Vagina (tissue), 2 donors: ENCODE results near the gene KLHDC7B. TPM values are rescaled to one million over a fixed set of nuclear protein-coding genes. Genes with fewer than 3 reads are reported as not detected.
"Not testable (repeated sequence)": the region's sequence is repeated elsewhere in the genome, so short reads cannot be mapped to it uniquely, and the experiment has no call there.

Experiments used
- DNase-seq, 2 donors: peaks; one replicate each; pipeline ENCODE4 v3.0.0-alpha.2; 2017; ENCODE audit errors: extremely low spot score in 2 of 2
- H3K27ac ChIP-seq: fragments of 200-600 bp; sonication (generic); one replicate; pipeline ENCODE4 v1.5.1; 2019
- H3K27me3 ChIP-seq: fragments of 200-600 bp; sonication (generic); one replicate; pipeline ENCODE4 v1.5.1; 2019
- H3K36me3 ChIP-seq, 2 donors: fragments of 200-600 bp; sonication (generic); one replicate each; pipeline ENCODE4 v1.5.1; 2017 to 2019
- H3K4me1 ChIP-seq: fragments of 200-600 bp; sonication (generic); one replicate; pipeline ENCODE4 v1.5.1; 2019
- H3K4me3 ChIP-seq, 2 donors: fragments of 200-600 bp; sonication (generic); 1 replicate in 1 of 2; 2 replicates in 1 of 2; pipeline ENCODE4 v1.5.1; 2016 to 2019
- H3K9me3 ChIP-seq: fragments of 200-600 bp; sonication (generic); one replicate; pipeline ENCODE4 v1.5.1; 2019
- CTCF ChIP-seq, 3 experiments: fragments of 450-650 bp in 2 of 3; fragments of 200-600 bp in 1 of 3; sonication (generic) in 1 of 3; IDR thresholded peaks; one replicate each; pipeline ENCODE4 v1.5.1; 2017 to 2019; ENCODE audit warnings: antibody characterized with exemption in 3 of 3, mild to moderate bottlenecking in 2 of 3, moderate library complexity in 2 of 3
- POLR2A ChIP-seq, 2 donors: fragments of 450-650 bp; IDR thresholded peaks; one replicate each; pipeline ENCODE4 v1.6.1; 2017; ENCODE audit warnings: antibody characterized with exemption in 2 of 2, mild to moderate bottlenecking in 2 of 2, moderate library complexity in 2 of 2
- POLR2AphosphoS5 ChIP-seq, 2 donors: sonication (generic); formaldehyde crosslinking; IDR thresholded peaks; one replicate each; pipeline ENCODE4 v1.9.0; 2017; ENCODE audit warnings: antibody characterized with exemption in 2 of 2, mild to moderate bottlenecking in 2 of 2, low read depth in 1 of 2; ENCODE audit not compliant: insufficient read depth in 1 of 2
- intact Hi-C: fragments of 100-400 bp; cut with DNase I; formaldehyde crosslinking; loops from one replicate; pipeline ENCODE4 v1.15.1; 2023
- total RNA-seq: library from RNA; depleted of rRNA; stranded (reverse); fragments of >200 nt; gene quantifications from one replicate; pipeline ENCODE4 v1.2.3, GENCODE V29; 2016

KLHDC7B gene
- total RNA-seq, 1 donor from 2014 or later = 0.49 TPM

- Histone ChIP-seq H3K4me3 (no peak overlapping the region), H3K27me3 (no peaks in the 10 kb centered on the region), H3K27ac (no peak overlapping the region), H3K36me3 (peaks cover 0 to 68% of the 10 kb centered on the region in 2 donors), H3K4me1 (peaks cover 4% of the 10 kb centered on the region), H3K9me3 (no peaks in the 10 kb centered on the region)
- no peak for TF ChIP-seq CTCF (IDR thresholded peaks at IDR 0.05)
- TF ChIP-seq POLR2A (IDR thresholded peaks at IDR 0.05) = no peak
- TF ChIP-seq POLR2AphosphoS5 (IDR thresholded peaks at IDR 0.05; ENCODE audit: insufficient read depth in 1 of 2, low read depth in 1 of 2) = no peak
- intact Hi-C loops = no loop called here
- DNase-seq = no peak
Observed at GRCh38 chr22:50518606-50519005, 27.1 kb upstream of the KLHDC7B start.

- H3K4me3 ChIP-seq = no peak overlapping the region
- no peaks in the 10 kb centered on the region for H3K27me3 ChIP-seq
- no peaks in the 10 kb centered on the region for H3K9me3 ChIP-seq
- peaks cover 9% of the 10 kb centered on the region for H3K4me1 ChIP-seq
- TF ChIP-seq POLR2A (IDR thresholded peaks at IDR 0.05) (no peak), POLR2AphosphoS5 (IDR thresholded peaks at IDR 0.05; ENCODE audit: insufficient read depth in 1 of 2, low read depth in 1 of 2) (no peak), CTCF (IDR thresholded peaks at IDR 0.05) (no peak)
- no peak for DNase-seq
- H3K36me3 ChIP-seq = peaks cover 0 to 71% of the 10 kb centered on the region in 2 donors
- intact Hi-C loops = no loop called here
- H3K27ac ChIP-seq = no peak overlapping the region
Observed at GRCh38 chr22:50519151-50519550, 26.5 kb upstream of the KLHDC7B start.

- H3K9me3 ChIP-seq, H3K4me3 ChIP-seq, H3K27me3 ChIP-seq, DNase-seq, H3K27ac ChIP-seq: not testable (repeated sequence)
- Histone ChIP-seq H3K4me1 (peaks cover 19% of the 10 kb centered on the region), H3K36me3 (peaks cover 0 to 71% of the 10 kb centered on the region in 2 donors)
- intact Hi-C loops = loop anchor here (10.0 kb wide), 1 partner anchor 255 kb away; the partner anchor contains the start of gene MAPK12
Observed at GRCh38 chr22:50520184-50520583, 25.5 kb upstream of the KLHDC7B start.

GRCh38 chr22:50520826-50521453 is 24.8 kb upstream of the KLHDC7B start:
- Histone ChIP-seq H3K4me1 (peaks cover 19% of the 10 kb centered on the region), H3K4me3 (no peak overlapping the region), H3K27me3 (no peaks in the 10 kb centered on the region), H3K36me3 (peaks cover 0 to 71% of the 10 kb centered on the region in 2 donors), H3K27ac (no peak overlapping the region), H3K9me3 (no peaks in the 10 kb centered on the region)
- no peak for TF ChIP-seq POLR2A (IDR thresholded peaks at IDR 0.05)
- no peak for TF ChIP-seq POLR2AphosphoS5 (IDR thresholded peaks at IDR 0.05; ENCODE audit: insufficient read depth in 1 of 2, low read depth in 1 of 2)
- TF ChIP-seq CTCF (IDR thresholded peaks at IDR 0.05) = no peak
- DNase-seq = peak in 1 of 2 donors; percentile 93
- intact Hi-C loops = loop anchor here (10.0 kb wide), 1 partner anchor 256 kb away; the partner anchor contains the start of gene MAPK12

GRCh38 chr22:50521710-50522109 is 24.0 kb upstream of the KLHDC7B start:
- DNase-seq = peak in 1 of 2 donors; percentile 85
- H3K27ac ChIP-seq = no peak overlapping the region
- intact Hi-C loops = loop anchor here (10.0 kb wide), 1 partner anchor 257 kb away; the partner anchor contains the start of gene MAPK12
- peaks cover 24% of the 10 kb centered on the region for H3K4me1 ChIP-seq
- no peaks in the 10 kb centered on the region for H3K27me3 ChIP-seq
- H3K9me3 ChIP-seq = no peaks in the 10 kb centered on the region
- peaks cover 0 to 69% of the 10 kb centered on the region in 2 donors for H3K36me3 ChIP-seq
- no peak overlapping the region for H3K4me3 ChIP-seq
- no peak for TF ChIP-seq POLR2AphosphoS5 (IDR thresholded peaks at IDR 0.05; ENCODE audit: insufficient read depth in 1 of 2, low read depth in 1 of 2)
- TF ChIP-seq CTCF (IDR thresholded peaks at IDR 0.05) = no peak
- no peak for TF ChIP-seq POLR2A (IDR thresholded peaks at IDR 0.05)
